ENCODE results near the gene PRAMEF33.
"Not testable (repeated sequence)": the region's sequence is repeated elsewhere in the genome, so short reads cannot be mapped to it uniquely, and the experiment has no call there.

The PRAMEF33 gene, protein sequence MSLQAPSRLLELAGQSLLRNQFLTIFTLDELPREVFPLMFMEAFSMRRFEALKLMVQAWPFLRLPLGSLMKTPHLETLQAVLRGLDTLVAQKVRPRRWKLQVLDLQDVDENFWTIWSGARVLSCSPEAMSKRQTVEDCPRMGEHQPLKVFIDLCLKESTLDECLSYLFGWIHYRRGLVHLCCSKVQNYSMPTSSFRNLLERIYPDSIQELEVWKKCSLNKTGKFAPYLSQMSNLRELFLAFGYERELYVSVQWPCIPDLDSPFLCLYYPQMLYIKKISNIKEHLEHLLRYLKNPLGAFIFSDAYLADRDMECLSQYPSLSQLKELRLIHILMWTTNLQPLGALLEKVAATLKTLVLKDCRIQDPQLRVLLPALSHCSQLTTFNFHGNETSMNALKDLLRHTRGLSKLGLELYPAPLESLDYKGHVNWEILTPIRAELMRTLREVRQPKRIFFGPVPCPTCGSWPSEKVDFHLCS

DNA sequence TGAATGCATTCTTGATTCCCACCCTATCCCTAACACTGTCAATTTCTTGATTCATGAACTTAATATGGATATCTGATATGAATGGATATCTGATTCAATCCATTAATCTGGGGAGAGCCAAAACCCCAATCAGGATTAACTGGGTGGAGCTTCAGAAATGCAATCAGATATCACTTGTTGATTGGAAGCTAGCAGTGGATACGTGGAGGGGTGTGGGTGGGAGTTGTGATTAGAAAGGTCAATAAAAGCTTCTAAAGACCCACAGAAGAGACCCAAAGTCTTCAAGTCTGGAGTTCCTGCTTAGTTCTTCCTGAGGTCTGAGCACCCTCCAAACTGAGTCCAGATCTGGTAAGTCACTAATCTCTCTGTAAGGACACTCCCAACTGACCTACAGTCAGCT, at the start of gene PRAMEF33:
TSS of gene PRAMEF33 (plus strand) at position 301 of the 400 bp plus-strand sequence. CDS start 2,416 bp downstream, outside the sequence.
- DNase-seq, result not testable (repeated sequence)

- not testable (repeated sequence) for DNase-seq
These were observed 49.4 kb upstream of the PRAMEF33 start, which contains the start of gene PRAMEF5 for GRCh38 chr1:13253898-13254297. PRAMEF5 (plus strand) TSS chr1:13254198; CDS start chr1:13259269, 5,071 bp downstream.

- not testable (repeated sequence) for DNase-seq
These were observed 38.2 kb upstream of the PRAMEF33 start for GRCh38 chr1:13265124-13265523.

GRCh38 chr1:13277016-13277415, 26.3 kb upstream of the PRAMEF33 start:
- DNase-seq, result not testable (repeated sequence)

DNA sequence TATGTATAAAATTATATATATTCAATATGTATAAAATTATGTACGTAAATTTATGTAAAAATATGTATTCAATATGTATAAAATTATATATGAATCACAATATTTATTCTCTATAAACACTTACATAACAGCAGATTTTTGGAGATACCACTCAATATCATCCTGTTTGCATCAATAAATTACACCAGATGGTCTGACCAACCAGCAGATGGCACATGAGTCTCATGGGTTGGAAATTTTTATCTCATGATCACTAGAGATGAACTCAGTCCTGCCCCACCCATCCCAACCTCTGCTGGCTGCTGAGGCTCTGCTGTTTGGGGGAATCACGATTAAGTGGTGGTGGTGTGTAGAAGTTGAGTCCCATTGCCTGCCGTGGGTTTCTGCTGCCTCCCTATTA, 23.7 kb upstream of the PRAMEF33 start:
- DNase-seq, result not testable (repeated sequence)

- not testable (repeated sequence) for DNase-seq
These were observed 18.3 kb upstream of the PRAMEF33 start, which contains the start of gene PRAMEF8 for GRCh38 chr1:13285037-13285436. PRAMEF8 (minus strand) TSS chr1:13285137; CDS start chr1:13284091, 1,046 bp downstream.

GRCh38 chr1:13289030-13289429, 14.3 kb upstream of the PRAMEF33 start:
- DNase-seq, result not testable (repeated sequence)

DNA sequence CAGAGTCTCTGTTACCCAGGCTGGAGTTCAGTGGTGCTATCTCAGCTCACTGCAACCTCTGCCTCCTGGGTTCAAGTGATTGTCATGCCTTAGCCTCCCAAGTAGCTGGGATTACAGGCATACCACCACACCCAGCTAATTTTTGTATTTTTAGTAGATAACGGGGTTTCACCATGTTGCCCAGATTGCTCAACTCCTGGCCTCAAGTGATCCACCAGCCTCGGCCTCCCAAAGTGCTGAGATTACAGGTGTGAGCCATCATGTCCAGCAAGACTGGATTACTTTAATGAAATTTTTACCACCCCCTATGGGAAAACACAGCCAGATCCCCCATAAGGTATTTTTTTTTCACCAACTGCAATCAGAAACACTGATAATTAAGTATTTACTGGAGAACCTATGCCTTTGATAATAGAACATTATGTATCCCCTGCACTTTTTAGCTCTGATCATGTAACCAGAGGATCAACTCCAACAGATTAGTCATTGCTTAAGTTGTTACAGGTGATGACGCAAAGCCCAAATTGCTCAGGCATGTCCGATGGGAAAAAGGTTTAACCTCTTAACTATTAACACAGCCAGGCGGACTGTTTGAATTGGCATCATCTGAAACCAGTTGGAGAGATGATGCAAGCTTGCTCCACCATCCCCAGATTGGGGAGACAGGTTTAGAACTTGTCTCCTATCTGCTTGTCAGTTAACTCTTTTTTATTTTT, 6.0 kb upstream of the PRAMEF33 start:
- DNase-seq, result not testable (repeated sequence)

- not testable (repeated sequence) for DNase-seq
These were observed 4.6 kb upstream of the PRAMEF33 start for GRCh38 chr1:13298699-13299098.

DNA sequence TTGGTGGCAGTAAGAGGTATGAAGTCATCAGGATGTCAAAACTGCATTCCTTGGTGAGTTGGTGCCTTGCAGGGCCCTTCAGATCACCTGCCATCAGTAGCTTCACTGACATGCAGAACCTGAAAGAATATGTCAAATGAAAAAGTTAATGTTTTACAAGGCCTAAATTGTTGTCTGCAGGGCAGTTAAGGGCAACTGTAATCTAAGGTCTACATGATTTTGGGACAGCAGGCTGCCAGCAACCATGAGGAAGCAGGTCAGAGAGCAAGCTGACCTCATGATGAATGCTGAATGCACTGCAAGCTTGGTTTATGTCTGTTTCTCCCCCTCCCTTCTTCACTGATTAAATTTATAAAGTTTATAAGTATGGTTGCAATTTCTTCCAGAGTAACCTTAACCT, 1.1 kb upstream of the PRAMEF33 start:
- DNase-seq, result not testable (repeated sequence)

DNA sequence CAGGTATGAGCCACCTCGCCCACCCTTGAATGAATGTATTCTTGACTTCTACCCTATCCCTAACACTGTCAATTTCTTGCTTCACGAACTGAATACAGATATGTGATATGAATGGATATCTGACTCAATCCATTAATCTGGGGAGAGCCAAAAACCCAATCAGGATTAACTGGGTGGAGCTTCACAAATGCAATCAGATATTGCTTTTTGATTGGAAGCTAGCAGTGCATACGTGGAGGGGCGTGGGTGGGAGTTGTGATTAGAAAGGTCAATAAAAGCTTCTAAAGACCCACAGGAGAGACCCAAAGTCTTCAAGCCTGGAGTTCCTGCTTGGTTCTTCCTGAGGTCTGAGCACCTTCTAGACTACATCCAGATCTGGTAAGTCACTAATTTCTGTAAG, 11.9 kb downstream of the PRAMEF33 start, which contains the start of gene PRAMEF15:
TSS of gene PRAMEF15 (plus strand) at position 301 of the 400 bp plus-strand sequence. CDS start 2,827 bp downstream, outside the sequence.
- DNase-seq, result not testable (repeated sequence)

DNA sequence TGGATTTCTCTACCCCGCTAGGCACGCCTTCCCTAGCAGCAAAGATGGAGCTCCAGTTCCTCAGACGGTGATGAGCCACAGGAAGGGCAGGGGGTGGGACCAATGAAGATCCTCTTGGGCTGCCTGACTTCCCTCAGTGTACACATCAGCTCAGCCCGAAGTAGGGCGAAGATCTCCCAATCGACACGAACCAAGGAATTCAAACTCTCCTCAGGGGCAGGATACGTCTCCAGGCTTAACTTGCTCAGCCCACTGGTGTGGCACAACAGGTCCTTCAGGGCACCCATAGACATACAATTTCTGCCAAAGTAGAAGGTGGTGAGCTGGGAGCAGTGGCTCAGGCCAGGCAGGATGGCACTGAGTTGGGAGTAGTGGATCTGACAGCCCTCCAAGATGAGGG, 39.2 kb downstream of the PRAMEF33 start:
- DNase-seq, result not testable (repeated sequence)

DNA sequence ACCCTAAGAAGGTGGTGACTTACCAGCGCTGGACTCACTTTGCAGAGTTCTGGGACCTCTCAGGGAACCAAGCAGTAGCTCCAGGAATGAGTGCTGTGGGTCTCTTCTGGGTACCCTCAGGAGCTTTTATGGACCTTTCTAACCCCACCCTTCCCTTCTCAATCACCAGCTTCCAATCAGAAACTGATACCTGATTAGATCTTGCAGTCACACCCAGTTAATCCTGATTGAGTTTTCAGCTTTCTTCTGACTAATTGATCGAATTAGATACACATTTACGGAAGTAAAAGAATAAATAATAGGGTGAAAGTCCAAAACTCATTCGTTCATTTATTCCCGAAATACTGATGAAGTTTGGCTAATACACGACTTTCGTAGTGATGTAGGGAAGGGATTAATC, 43.7 kb downstream of the PRAMEF33 start, which contains the start of gene PRAMEF14:
TSS of gene PRAMEF14 (minus strand) at position 101 of the 400 bp plus-strand sequence. CDS start 1,820 bp downstream, outside the sequence.
- DNase-seq, result not testable (repeated sequence)

DNA sequence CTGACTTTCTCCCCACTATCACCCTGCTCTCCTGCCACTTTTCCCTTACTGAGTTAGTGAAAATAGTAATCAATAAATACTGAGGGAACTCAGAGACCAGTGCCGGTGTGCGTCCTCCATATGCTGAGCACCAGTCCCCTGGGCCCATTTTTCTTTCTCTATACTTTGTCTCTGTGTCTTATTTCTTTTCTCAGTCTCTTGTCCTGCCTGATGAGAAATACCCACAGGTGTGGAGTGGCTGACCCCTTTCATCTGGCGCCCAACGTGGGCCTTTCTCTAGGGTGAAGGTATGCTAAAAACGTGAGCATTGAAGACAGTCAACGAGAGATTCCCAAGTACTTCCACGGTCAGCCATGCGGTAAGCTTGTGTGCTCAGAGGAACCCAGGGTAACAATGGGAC, 50.1 kb downstream of the PRAMEF33 start:
- not testable (repeated sequence) for DNase-seq

- not testable (repeated sequence) for DNase-seq
These were observed 51.1 kb downstream of the PRAMEF33 start for GRCh38 chr1:13354475-13354874.

GRCh38 chr1:13356774-13357173, 53.4 kb downstream of the PRAMEF33 start:
- not testable (repeated sequence) for DNase-seq

All from right forelimb (tissue), 1 donor.